Measurements from ENCODE around the gene TGFB2.

Gene TGFB2

GRCh38 chr1:218488531-218488930 lies 143.4 kb downstream of the TGFB2 start:
- no peak for DNase-seq (ENCODE audit: low read depth)

- DNase-seq (ENCODE audit: low read depth): no peak
These were observed 143.8 kb downstream of the TGFB2 start for GRCh38 chr1:218488986-218489385.

GRCh38 chr1:218490406-218490922 lies 145.3 kb downstream of the TGFB2 start:
- no peak for DNase-seq (ENCODE audit: low read depth)

GRCh38 chr1:218492874-218493273 lies 147.7 kb downstream of the TGFB2 start:
- DNase-seq (ENCODE audit: low read depth): no peak

- DNase-seq (ENCODE audit: low read depth): no peak
These were observed 148.8 kb downstream of the TGFB2 start for GRCh38 chr1:218493986-218494385.
